ENCODE data around the gene CASQ1.

Gene CASQ1

DNA sequence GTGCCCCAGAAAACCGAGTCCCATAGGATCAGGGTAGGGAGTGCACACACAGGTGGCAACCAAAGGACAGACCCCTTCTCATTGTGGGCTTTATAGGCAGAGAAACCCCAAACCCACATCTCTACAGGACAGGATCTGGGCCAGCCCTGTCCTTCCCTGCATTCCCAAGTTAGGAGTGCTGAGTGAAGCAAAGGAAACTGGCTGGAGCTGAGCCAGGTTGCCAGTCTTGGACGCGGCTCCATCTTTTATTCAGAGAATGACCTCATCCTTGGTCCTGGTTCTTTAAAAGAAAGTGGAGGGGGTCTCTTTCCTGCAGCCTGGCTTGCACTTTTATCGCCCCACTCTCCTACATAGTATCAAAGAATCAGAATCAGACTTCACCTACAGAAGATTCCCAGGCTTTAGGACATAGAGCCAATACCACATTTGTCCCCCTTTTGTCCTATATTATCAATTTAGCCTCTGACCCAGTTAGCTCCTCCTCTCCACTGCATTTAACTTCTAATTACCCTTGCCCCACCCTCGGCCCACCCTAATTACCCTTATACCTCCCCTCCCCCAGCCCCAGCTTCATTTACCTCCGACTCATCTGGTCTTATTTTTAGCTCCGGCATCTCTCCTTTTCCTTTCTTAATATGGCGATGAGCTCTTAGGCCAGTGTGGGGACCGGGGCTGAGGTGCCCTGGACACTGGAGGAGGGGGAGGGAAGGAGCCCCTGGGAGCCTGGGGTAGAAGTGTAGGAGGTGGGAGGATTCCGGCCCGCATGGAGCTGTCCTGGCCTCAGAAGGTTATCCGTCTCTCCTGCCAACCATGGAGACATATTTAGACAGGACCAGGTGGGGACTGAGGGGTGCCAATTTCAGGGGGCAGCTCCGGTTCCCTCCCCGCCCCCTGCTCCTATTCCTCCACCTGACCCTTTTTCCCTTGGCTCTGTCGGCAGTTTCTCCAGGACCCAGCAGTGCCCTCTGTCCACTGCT lies at the start of gene CASQ1:
TSS of gene CASQ1 (plus strand) at position 927 of the 977 bp plus-strand sequence. CDS start 177 bp downstream, outside the sequence.
- DNase-seq = no peak

GRCh38 chr1:160143695-160144094 lies 46.7 kb upstream of the CASQ1 start:
- no peak for DNase-seq

DNA sequence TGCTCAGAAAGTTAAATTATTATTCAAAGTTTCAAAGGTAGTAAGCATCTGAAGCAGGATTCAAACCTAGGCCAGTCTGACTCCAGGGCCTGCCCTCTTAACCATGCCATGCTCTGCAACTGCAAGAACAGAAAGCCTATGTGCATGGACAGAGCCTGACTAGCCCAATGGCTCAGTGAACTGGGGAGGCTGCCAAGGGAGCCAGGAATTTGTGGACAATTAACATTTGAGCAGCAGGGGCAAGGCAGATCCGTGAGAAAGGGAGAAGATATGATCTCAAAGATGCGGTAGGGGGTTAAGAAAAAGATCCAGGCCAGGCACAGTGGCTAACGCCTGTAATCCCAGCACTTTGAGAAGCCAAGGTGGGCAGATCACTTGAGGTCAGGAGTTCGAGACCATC lies 45.5 kb upstream of the CASQ1 start:
- no peak for DNase-seq

DNA sequence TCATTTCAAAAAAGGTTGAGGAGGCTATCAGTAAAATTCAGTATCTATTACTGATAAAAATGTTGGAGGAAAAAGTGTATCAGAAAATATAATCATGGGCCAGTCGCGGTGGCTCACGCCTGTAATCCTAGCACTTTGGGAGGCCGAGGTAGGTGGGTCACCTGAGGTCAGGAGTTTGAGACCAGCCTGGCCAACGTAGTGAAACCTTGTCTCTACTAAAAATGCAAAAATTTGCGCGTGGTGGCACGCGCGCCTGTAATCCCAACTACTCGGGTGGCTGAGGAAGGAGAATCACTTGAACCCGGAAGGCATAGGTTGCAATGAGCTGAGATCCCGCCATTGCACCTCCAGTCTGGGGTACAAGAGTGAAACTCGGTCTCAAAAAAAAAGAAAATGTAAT lies 44.3 kb upstream of the CASQ1 start:
- DNase-seq = no peak

GRCh38 chr1:160148121-160148520 lies 42.3 kb upstream of the CASQ1 start:
- no peak for DNase-seq

GRCh38 chr1:160149233-160149632 lies 41.1 kb upstream of the CASQ1 start:
- DNase-seq = no peak

GRCh38 chr1:160149716-160150115 lies 40.7 kb upstream of the CASQ1 start:
- DNase-seq = no peak

DNA sequence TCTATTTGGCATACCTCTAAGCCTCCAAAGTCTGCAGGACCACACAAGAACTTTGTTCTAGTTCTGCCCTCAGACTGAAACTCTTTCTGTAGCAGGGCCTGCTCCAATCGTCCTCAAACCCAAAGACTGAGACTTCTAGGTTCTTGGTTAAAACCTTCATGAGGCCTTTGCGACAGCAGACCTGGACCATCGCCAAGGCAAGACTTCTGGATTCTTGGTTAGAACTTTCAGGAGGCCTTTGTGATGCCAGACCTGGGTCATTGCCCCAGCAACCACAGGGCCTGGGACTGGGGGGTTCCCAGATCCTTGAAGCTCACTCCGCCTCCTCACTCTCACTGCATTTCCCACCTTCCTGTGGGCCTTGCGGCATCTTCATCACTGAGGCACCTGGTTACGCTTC lies 39.1 kb upstream of the CASQ1 start, which contains the start of gene ATP1A4:
TSS of gene ATP1A4 (plus strand) at position 301 of the 400 bp plus-strand sequence. CDS start 438 bp downstream, outside the sequence.
- no peak for DNase-seq

GRCh38 chr1:160154790-160155189 lies 35.6 kb upstream of the CASQ1 start:
- no peak for DNase-seq

DNA sequence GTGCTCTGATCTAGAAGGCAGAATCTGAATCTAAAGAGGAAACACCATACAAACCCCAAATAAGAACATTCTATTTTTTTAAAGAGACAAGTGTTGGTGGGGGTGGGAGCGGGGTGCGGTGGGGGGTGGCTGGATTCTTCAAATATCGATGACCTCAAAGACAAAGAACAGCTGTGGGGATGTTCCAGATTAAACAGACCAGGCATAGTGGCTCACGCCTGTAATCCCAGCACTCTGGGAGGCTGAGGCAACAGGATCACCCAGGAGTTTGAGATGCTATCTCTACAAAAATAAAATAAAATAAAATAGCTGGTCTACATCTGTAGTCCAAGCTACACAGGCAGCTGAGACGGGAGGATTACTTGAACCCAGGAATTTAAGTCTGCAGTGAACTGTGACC lies 34.0 kb upstream of the CASQ1 start:
- DNase-seq = no peak

DNA sequence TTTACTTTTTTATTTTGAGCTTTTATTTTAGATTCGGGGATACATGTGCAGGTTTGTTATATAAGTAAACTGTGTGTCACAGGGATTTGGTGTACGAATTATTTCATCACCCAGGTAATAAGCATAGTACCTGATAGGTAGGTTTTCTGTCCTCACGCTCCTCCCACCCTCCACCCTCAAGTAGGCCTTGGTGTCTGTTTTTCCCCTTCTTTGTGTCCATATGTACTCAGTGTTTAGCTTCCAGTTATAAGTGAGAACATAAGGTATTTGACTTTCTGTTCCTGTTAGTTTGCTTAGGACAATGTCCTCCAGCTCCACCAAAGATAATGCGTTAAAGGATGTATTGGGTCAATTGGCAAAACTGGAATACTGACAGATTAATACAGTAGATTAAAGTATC lies 33.2 kb upstream of the CASQ1 start:
- DNase-seq = no peak

DNA sequence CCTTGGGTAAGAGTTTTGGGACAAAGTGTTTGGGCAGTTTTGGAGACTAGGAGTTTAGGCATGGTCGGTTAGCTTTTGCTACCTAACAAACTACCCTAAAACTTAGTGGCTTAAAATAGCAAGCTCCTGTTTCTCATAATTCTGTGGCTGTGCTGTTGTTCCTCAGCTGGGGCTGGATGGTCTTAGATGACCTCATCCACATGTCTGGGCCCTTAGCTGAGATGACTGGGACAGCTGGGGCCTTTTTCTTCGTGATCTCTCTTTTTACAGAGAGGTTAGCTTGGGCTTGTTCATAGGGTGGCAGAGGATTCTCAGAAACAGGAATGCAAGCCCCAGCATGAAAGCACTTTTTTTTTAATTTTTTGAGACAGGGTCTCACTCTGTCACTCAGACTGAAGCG lies 32.3 kb upstream of the CASQ1 start:
- no peak for DNase-seq

DNA sequence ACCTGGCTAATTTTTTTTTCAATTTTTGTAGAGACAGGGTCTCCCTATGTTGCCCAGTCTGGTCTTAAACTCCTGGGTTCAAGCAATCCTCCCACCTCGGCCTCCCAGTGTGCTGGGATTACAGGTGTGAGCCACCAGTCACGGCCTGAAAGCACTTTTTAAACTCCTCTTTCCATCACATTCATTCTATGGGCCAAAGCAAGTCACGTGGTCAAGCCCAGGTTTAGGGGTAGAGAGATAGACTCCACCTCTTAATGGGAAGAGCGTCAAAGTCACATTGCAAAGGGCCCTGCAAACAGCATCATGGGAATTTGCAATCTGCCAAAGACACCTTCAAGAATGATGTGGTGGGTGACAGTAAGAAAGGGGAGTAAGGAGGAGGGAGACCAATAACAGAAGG lies 31.8 kb upstream of the CASQ1 start:
- DNase-seq = no peak

DNA sequence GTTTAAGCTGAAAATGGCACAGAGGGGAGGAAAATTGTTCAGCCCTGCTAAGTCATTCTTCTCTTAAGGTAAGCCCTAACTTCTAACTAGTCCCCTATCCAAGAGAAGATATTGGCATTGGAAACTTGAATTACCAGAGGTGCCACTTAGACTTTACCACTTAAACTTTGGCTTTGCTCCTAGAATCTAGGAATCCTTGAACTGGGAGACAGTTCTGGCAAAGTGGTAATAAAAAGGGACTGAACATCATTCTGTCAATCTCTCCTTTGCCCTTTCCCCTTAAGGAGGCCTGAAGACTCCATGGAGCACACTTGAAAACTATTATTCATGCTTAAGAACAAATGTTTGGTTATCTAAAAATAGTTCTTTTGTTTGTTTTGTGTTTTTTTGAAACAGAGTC lies 30.5 kb upstream of the CASQ1 start:
- no peak for DNase-seq

GRCh38 chr1:160161965-160162705 lies 28.2 kb upstream of the CASQ1 start:
- no peak for DNase-seq

DNA sequence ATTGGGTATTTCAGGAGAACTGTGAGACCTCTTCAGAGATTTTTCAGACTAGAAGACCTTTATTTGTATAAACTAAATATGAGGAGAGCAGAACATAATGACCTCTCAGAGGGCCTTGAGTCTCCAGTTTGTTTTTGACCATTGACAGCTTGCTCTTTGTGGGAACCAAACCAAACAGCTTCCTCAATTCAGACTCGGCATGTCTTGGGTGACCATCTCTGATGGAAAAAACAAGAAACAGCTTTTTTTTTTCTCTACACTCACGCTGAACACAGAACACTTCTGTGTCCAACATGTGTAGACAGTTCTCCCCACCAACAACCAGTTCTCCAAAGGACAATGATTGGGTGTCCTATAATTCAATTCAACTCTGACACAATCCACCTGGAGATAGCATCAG lies 27.4 kb upstream of the CASQ1 start:
- no peak for DNase-seq

GRCh38 chr1:160163615-160164014 lies 26.8 kb upstream of the CASQ1 start:
- DNase-seq = no peak

DNA sequence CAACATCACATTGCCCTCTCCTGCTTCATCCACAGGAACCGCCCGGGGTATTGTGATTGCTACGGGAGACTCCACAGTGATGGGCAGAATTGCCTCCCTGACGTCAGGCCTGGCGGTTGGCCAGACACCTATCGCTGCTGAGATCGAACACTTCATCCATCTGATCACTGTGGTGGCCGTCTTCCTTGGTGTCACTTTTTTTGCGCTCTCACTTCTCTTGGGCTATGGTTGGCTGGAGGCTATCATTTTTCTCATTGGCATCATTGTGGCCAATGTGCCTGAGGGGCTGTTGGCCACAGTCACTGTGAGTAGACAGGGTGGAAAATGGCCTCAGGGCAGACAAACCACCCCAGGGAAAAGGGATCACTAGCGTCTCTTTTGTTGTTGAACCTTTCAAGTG lies 26.3 kb upstream of the CASQ1 start:
- DNase-seq = no peak

DNA sequence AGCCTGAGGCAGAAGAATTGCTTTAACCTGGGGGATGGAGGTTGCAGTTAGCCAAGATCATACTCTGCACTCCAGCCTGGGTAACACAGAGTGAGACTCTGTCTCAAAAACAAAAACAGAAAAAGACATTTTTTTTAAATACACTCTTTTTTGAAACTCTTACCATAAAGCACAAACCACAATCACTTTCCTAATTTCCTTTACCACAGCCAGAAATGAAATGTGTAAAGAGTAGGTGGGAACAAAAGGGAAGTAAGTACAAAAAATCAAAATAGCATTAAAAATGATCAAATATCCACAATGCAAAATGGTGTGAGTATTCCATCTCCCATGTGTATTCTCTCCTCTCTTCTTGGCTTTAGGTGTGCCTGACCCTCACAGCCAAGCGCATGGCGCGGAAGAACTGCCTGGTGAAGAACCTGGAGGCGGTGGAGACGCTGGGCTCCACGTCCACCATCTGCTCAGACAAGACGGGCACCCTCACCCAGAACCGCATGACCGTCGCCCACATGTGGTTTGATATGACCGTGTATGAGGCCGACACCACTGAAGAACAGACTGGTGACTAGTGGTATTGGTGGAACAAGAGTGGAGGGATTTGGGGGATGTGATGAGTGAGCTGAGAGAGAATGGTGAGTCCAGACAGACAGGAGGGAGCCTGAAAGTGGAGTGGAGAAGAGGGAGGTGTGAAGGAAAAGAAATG lies 24.1 kb upstream of the CASQ1 start:
- no peak for DNase-seq

GRCh38 chr1:160167056-160167455 lies 23.3 kb upstream of the CASQ1 start:
- no peak for DNase-seq

DNA sequence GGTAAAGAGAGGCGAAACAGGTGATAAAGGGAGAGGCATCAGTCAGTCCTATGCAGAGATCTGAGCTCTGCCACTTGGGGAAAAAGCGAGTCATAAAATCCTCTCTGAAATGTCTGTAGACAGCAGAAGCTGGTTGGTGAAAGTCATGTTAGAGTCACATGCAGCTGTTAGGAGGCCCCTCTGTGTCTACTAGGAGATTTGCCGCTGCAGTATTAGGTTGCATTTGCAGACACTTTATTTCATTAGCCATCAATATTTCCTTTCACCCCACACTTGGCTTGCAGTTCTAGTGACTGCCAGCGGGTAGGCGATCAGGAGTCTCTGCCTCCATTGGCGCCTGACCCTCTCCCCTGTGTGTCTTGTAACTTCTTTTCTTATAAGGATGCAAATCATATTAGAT lies 22.8 kb upstream of the CASQ1 start:
- no peak for DNase-seq

DNA sequence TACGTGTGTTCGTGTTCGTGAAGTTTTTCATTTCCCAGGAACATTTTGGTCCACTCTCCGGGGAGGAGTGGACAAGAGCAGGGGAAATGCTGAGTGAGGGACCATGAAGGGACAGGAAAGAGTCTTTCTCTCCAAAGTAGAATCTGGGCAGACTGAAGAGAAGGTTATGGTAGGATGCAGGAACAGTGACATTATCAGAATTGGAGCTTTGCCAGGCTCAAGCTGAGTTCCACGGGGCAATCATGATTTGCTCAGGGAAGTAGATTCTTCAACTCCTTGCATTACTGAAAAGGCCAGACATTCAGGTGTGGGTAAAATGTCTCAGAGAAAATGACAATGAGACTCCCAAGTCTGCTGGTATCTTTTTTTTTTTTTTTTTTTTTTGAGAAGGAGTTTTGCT lies 22.4 kb upstream of the CASQ1 start:
- DNase-seq = no peak
